ENCODE results near the gene MYL4. TPM values are rescaled to one million over a fixed set of nuclear protein-coding genes. Genes with fewer than 3 reads are reported as not detected.
"Not testable (repeated sequence)": the region's sequence is repeated elsewhere in the genome, so short reads cannot be mapped to it uniquely, and the experiment has no call there.

MYL4 gene
- total RNA-seq, 1 donor from 2014 or later = 610 TPM

DNA sequence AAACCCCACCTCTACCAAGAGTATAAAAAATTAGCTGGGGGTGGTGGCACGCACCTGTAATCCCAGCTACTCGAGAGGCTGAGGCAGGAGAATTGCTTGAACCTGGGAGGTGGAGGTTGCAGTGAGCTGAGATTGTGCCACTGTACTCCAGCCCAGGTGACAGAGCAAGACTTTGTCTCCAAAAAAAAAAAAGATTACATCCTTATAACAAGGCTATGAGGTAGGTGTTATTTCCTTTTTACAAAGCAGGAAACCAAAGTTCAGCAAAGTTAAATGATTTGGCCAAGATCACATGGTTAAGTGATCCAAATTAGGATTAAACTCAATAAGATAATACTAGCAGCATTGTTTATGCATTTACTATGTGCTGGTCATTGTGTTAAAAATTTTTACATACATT lies 8.1 kb downstream of the MYL4 start:
- H3K4me1 ChIP-seq (ENCODE audit: control insufficient read depth in 3 of 3, insufficient read depth in 3 of 3, low read length in 3 of 3); H3K36me3 ChIP-seq (ENCODE audit: control insufficient read depth in 3 of 3, insufficient read depth in 3 of 3, low read length in 3 of 3): not testable (repeated sequence)

GRCh38 chr17:47218896-47219430 lies 9.8 kb downstream of the MYL4 start:
- Histone ChIP-seq H3K4me3 (ENCODE audit: low read length in 3 of 3) (no peak overlapping the region), H3K9ac (ENCODE audit: low read depth in 1 of 3, low read length in 3 of 3) (no peak overlapping the region), H3K9me3 (ENCODE audit: control insufficient read depth in 3 of 3, low read length in 3 of 3) (no peaks in the 10 kb centered on the region), H3K36me3 (ENCODE audit: control insufficient read depth in 3 of 3, insufficient read depth in 3 of 3, low read length in 3 of 3) (no peaks in the 10 kb centered on the region), H3K27ac (ENCODE audit: low read depth, low read length) (no peak overlapping the region), H3K27me3 (ENCODE audit: control insufficient read depth in 3 of 3, insufficient read depth in 3 of 3, low read length in 3 of 3) (no peaks in the 10 kb centered on the region), H3K4me1 (ENCODE audit: control insufficient read depth in 3 of 3, insufficient read depth in 3 of 3, low read length in 3 of 3) (peaks cover 3 to 16% (median 6%) of the 10 kb centered on the region in 3 donors)

More for the DNA sequence above, 8.1 kb downstream of the MYL4 start:
- H3K9me3 ChIP-seq (ENCODE audit: control insufficient read depth in 3 of 3, low read length in 3 of 3); H3K27me3 ChIP-seq (ENCODE audit: control insufficient read depth in 3 of 3, insufficient read depth in 3 of 3, low read length in 3 of 3); H3K27ac ChIP-seq (ENCODE audit: low read depth, low read length); H3K9ac ChIP-seq (ENCODE audit: low read depth in 1 of 3, low read length in 3 of 3); H3K4me3 ChIP-seq (ENCODE audit: low read length in 3 of 3): not testable (repeated sequence)

DNA sequence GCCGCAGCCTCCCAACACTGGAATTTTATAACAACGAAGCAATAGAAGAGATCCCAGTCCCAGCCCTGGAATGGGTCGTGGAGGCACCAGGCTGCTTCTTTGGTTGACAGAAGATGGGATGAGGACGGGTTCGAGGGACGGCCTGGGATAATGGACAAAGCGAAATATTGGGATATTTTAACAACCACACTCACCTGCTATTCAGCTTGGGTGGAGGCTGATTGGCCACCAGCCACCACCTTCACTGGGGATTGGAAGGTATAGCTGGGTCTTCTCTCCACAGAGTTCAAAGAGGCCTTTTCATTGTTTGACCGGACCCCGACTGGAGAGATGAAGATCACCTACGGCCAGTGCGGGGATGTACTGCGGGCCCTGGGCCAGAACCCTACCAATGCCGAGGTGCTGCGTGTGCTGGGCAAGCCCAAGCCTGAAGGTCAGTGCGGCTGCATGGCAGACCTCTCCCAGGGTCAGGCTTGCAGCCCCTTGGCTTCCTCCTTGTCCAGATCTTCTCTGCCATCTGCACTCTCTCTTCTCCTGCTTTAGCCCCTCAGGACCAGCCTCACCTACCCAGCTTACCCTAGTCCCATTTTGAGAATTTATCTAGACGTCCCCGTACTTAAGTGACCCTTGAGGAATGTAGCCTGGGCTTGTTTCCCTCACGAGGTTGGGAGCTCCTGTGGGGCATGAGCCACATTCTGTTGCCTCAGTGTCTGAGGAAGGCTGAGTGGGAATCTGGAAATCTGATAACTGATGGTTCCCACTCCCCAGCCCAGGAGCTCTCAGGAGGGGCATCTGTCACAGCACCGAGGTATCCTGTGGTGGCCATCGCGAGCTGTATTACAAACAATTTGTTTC lies 10.7 kb downstream of the MYL4 start:
- no peak overlapping the region for H3K27ac ChIP-seq (ENCODE audit: low read depth, low read length)
- H3K4me3 ChIP-seq (ENCODE audit: low read length in 3 of 3) = no peak overlapping the region
- H3K4me1 ChIP-seq (ENCODE audit: control insufficient read depth in 3 of 3, insufficient read depth in 3 of 3, low read length in 3 of 3) = peaks cover 7 to 22% (median 11%) of the 10 kb centered on the region in 3 donors
- no peaks in the 10 kb centered on the region for H3K27me3 ChIP-seq (ENCODE audit: control insufficient read depth in 3 of 3, insufficient read depth in 3 of 3, low read length in 3 of 3)
- H3K36me3 ChIP-seq (ENCODE audit: control insufficient read depth in 3 of 3, insufficient read depth in 3 of 3, low read length in 3 of 3) = no peaks in the 10 kb centered on the region
- H3K9ac ChIP-seq (ENCODE audit: low read depth in 1 of 3, low read length in 3 of 3) = no peak overlapping the region
- H3K9me3 ChIP-seq (ENCODE audit: control insufficient read depth in 3 of 3, low read length in 3 of 3) = no peaks in the 10 kb centered on the region

DNA sequence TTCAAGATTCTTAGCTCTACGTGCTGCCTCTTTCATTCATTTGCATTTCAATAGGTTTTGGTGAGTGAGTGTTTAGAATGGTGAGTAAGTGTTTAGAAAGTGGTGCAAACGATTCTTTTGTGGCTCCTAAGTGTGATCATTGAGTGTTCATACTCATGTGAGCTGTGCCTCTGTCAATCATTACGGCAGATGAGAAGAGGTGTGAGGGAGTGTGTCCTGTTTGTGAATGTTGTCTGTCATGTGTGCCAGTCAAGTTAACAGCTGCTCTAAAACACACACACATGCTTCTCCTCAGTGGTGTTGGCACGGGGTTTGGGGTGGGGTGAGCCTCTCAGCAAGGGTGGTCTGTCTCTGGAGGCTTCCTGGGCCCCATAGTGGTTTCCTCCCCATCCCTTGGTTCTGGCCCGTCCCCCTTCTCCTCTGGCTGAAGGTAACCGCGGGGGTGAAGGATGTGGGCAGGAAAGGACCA lies 11.4 kb downstream of the MYL4 start:
- Histone ChIP-seq H3K36me3 (ENCODE audit: control insufficient read depth in 3 of 3, insufficient read depth in 3 of 3, low read length in 3 of 3) (no peaks in the 10 kb centered on the region), H3K9ac (ENCODE audit: low read depth in 1 of 3, low read length in 3 of 3) (no peak overlapping the region), H3K27ac (ENCODE audit: low read depth, low read length) (no peak overlapping the region), H3K27me3 (ENCODE audit: control insufficient read depth in 3 of 3, insufficient read depth in 3 of 3, low read length in 3 of 3) (no peaks in the 10 kb centered on the region), H3K4me3 (ENCODE audit: low read length in 3 of 3) (no peak overlapping the region), H3K9me3 (ENCODE audit: control insufficient read depth in 3 of 3, low read length in 3 of 3) (no peaks in the 10 kb centered on the region), H3K4me1 (ENCODE audit: control insufficient read depth in 3 of 3, insufficient read depth in 3 of 3, low read length in 3 of 3) (peaks cover 12 to 25% (median 14%) of the 10 kb centered on the region in 3 donors)

DNA sequence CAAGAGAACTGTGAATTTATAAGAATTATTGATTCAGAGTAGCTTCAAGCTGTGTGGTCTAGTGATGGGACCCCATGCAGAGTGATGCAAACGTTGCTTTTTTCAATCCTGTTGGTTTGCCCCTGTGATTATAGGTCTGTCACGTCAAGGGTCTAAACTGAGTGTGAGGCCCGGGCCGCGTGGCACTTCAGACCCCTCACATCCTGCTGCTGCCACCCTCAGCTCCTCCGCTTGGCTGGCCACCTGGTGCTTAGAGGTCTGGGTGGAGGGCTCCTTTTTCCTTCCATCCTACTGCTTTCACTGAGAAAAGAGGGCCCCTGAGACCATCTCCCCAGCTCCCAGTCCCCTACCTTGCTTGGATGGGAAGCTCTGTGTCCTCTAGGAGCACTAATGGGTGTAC lies 12.0 kb downstream of the MYL4 start:
- H3K4me1 ChIP-seq (ENCODE audit: control insufficient read depth in 3 of 3, insufficient read depth in 3 of 3, low read length in 3 of 3) = peaks cover 13 to 25% (median 15%) of the 10 kb centered on the region in 3 donors
- H3K27me3 ChIP-seq (ENCODE audit: control insufficient read depth in 3 of 3, insufficient read depth in 3 of 3, low read length in 3 of 3) = no peaks in the 10 kb centered on the region
- H3K4me3 ChIP-seq (ENCODE audit: low read length in 3 of 3) = no peak overlapping the region
- H3K27ac ChIP-seq (ENCODE audit: low read depth, low read length) = no peak overlapping the region
- no peak overlapping the region for H3K9ac ChIP-seq (ENCODE audit: low read depth in 1 of 3, low read length in 3 of 3)
- no peaks in the 10 kb centered on the region for H3K9me3 ChIP-seq (ENCODE audit: control insufficient read depth in 3 of 3, low read length in 3 of 3)
- no peaks in the 10 kb centered on the region for H3K36me3 ChIP-seq (ENCODE audit: control insufficient read depth in 3 of 3, insufficient read depth in 3 of 3, low read length in 3 of 3)

DNA sequence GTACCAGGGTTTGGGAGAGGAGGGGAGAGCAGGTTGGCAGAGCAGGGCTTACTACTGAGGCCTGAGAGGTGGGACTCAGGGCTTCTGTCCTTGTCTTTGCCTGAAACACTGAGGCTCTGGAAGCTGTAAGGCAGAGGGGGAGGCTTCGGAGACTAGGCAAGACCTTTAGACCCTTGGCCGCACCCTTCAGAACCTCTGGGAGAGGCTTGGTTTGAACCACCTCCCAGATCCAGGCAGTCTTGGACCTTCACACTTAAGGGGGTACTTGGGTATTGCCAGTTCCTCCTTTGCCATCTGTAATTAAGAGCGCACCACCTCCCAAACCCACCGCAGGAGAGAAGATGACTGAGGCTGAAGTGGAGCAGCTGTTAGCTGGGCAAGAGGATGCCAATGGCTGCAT lies 12.9 kb downstream of the MYL4 start:
- Histone ChIP-seq H3K27me3 (ENCODE audit: control insufficient read depth in 3 of 3, insufficient read depth in 3 of 3, low read length in 3 of 3) (no peaks in the 10 kb centered on the region), H3K36me3 (ENCODE audit: control insufficient read depth in 3 of 3, insufficient read depth in 3 of 3, low read length in 3 of 3) (no peaks in the 10 kb centered on the region), H3K4me3 (ENCODE audit: low read length in 3 of 3) (no peak overlapping the region), H3K27ac (ENCODE audit: low read depth, low read length) (no peak overlapping the region), H3K4me1 (ENCODE audit: control insufficient read depth in 3 of 3, insufficient read depth in 3 of 3, low read length in 3 of 3) (peaks cover 13 to 27% (median 20%) of the 10 kb centered on the region in 3 donors), H3K9me3 (ENCODE audit: control insufficient read depth in 3 of 3, low read length in 3 of 3) (no peaks in the 10 kb centered on the region), H3K9ac (ENCODE audit: low read depth in 1 of 3, low read length in 3 of 3) (no peak overlapping the region)

- Histone ChIP-seq H3K9ac (ENCODE audit: low read depth in 1 of 3, low read length in 3 of 3) (no peak overlapping the region), H3K27me3 (ENCODE audit: control insufficient read depth in 3 of 3, insufficient read depth in 3 of 3, low read length in 3 of 3) (no peaks in the 10 kb centered on the region), H3K9me3 (ENCODE audit: control insufficient read depth in 3 of 3, low read length in 3 of 3) (no peaks in the 10 kb centered on the region), H3K36me3 (ENCODE audit: control insufficient read depth in 3 of 3, insufficient read depth in 3 of 3, low read length in 3 of 3) (no peaks in the 10 kb centered on the region), H3K4me3 (ENCODE audit: low read length in 3 of 3) (no peak overlapping the region), H3K4me1 (ENCODE audit: control insufficient read depth in 3 of 3, insufficient read depth in 3 of 3, low read length in 3 of 3) (peaks cover 13 to 27% (median 20%) of the 10 kb centered on the region in 3 donors), H3K27ac (ENCODE audit: low read depth, low read length) (no peak overlapping the region)
Observed at GRCh38 chr17:47223007-47223406, 13.9 kb downstream of the MYL4 start.

DNA sequence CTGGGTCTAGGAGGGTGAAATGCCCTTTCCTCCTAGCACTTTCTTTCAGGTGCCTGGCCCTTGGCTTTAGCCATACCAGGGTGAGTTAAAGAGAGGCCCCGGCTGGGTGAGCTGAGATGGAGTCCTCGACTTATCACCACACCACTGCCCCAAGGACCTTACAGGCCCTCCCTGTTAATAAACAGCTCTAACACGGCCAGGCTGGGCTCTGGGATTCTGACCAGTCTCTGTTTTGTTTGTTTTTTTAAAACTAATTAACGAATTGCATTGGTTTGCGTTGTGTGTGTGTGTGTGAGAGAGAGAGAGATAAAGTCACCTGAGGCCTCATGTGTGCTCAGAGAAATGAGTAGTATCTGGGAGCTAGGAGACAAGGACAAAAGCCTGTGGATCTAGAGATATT lies 14.3 kb downstream of the MYL4 start:
- H3K36me3 ChIP-seq (ENCODE audit: control insufficient read depth in 3 of 3, insufficient read depth in 3 of 3, low read length in 3 of 3) = no peaks in the 10 kb centered on the region
- no peak overlapping the region for H3K4me3 ChIP-seq (ENCODE audit: low read length in 3 of 3)
- no peak overlapping the region for H3K9ac ChIP-seq (ENCODE audit: low read depth in 1 of 3, low read length in 3 of 3)
- peak overlapping the region; percentile 87 for H3K27ac ChIP-seq (ENCODE audit: low read depth, low read length)
- H3K4me1 ChIP-seq (ENCODE audit: control insufficient read depth in 3 of 3, insufficient read depth in 3 of 3, low read length in 3 of 3) = peaks cover 13 to 27% (median 20%) of the 10 kb centered on the region in 3 donors
- no peaks in the 10 kb centered on the region for H3K27me3 ChIP-seq (ENCODE audit: control insufficient read depth in 3 of 3, insufficient read depth in 3 of 3, low read length in 3 of 3)
- no peaks in the 10 kb centered on the region for H3K9me3 ChIP-seq (ENCODE audit: control insufficient read depth in 3 of 3, low read length in 3 of 3)

DNA sequence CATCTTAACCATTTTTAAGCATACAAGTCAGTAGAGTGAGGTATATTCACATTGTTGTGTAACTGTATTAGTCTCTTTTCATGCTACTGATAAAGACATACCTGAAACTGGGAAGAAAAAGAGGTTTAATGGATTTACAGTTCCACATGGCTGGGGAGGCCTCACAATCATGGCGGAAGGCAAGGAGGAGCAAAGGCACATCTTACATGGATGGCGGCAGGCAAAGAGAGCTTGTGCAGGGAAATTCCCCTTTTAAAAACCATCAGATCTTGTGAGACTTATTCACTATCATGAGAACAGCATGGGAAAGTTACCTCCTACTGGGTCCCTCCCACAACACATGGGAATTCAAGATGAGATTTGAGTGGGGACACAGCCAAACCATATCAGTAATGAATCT lies 14.9 kb downstream of the MYL4 start:
- not testable (repeated sequence) for H3K36me3 ChIP-seq (ENCODE audit: control insufficient read depth in 3 of 3, insufficient read depth in 3 of 3, low read length in 3 of 3); H3K27me3 ChIP-seq (ENCODE audit: control insufficient read depth in 3 of 3, insufficient read depth in 3 of 3, low read length in 3 of 3); H3K4me3 ChIP-seq (ENCODE audit: low read length in 3 of 3); H3K9me3 ChIP-seq (ENCODE audit: control insufficient read depth in 3 of 3, low read length in 3 of 3); H3K9ac ChIP-seq (ENCODE audit: low read depth in 1 of 3, low read length in 3 of 3)
- Histone ChIP-seq H3K4me1 (ENCODE audit: control insufficient read depth in 3 of 3, insufficient read depth in 3 of 3, low read length in 3 of 3) (peaks cover 13 to 24% (median 20%) of the 10 kb centered on the region in 3 donors), H3K27ac (ENCODE audit: low read depth, low read length) (peak overlapping the region; percentile 87)

DNA sequence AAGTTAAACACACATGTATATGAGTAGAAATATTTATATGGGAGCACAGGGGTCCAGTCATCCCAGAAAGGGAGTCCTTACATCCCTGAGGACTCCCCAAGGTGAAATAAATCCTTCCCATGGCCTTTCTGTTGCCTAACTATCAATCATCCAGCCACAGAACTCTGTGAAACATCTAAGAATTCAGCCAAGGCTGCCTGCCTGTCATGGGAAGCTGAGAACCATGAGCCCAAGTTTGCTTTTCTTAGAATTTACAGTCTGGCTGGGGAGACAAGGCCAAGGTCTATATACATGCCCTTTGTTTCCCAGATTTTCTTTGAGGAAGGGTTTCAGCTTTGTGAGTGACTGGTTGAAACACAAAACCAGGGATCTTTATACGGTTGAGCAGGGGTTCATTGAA lies 15.8 kb downstream of the MYL4 start:
- Histone ChIP-seq H3K9ac (ENCODE audit: low read depth in 1 of 3, low read length in 3 of 3) (peak overlapping the region in 2 of 3 donors; percentile 13 to 53), H3K4me1 (ENCODE audit: control insufficient read depth in 3 of 3, insufficient read depth in 3 of 3, low read length in 3 of 3) (peaks cover 19 to 27% (median 25%) of the 10 kb centered on the region in 3 donors), H3K36me3 (ENCODE audit: control insufficient read depth in 3 of 3, insufficient read depth in 3 of 3, low read length in 3 of 3) (no peaks in the 10 kb centered on the region), H3K9me3 (ENCODE audit: control insufficient read depth in 3 of 3, low read length in 3 of 3) (no peaks in the 10 kb centered on the region), H3K4me3 (ENCODE audit: low read length in 3 of 3) (no peak overlapping the region), H3K27me3 (ENCODE audit: control insufficient read depth in 3 of 3, insufficient read depth in 3 of 3, low read length in 3 of 3) (no peaks in the 10 kb centered on the region), H3K27ac (ENCODE audit: low read depth, low read length) (peak overlapping the region; percentile 87)

Data from skeletal muscle tissue (tissue), 4 donors.